CD14-positive monocyte (primary cell): ENCODE measurements around the gene FCGBP. TPM values are rescaled to one million over a fixed set of nuclear protein-coding genes. Genes with fewer than 3 reads are reported as not detected.
A peak's percentile ranks its signal among the peaks of the same experiment; 100 is the strongest.

ENCODE experiments used
- DNase-seq, 3 donors: peaks; one replicate each; pipeline ENCODE4 v3.0.0-alpha.2; 2011 to 2022
- H2AFZ ChIP-seq: 2 replicates; pipeline ENCODE4 v1.6.0; 2012; ENCODE audit warnings: mild to moderate bottlenecking, low read depth, low read length, inconsistent platforms; ENCODE audit not compliant: insufficient read depth, poor library complexity, severe bottlenecking
- H3K27ac ChIP-seq, 2 donors: 1 replicate in 1 of 2; 2 replicates in 1 of 2; pipeline ENCODE4 v1.5.1; 2012 to 2013; ENCODE audit warnings: low read length in 2 of 2, control low read depth in 1 of 2, inconsistent platforms in 1 of 2, low read depth in 1 of 2, mild to moderate bottlenecking in 1 of 2
- H3K27me3 ChIP-seq, 2 donors: one replicate each; pipeline versions ENCODE4 v1.6.0 to v1.6.1; 2011 to 2013; ENCODE audit warnings: low read length in 2 of 2; ENCODE audit not compliant: control insufficient read depth in 2 of 2, insufficient read depth in 2 of 2
- H3K36me3 ChIP-seq, 2 donors: replicated peaks in 1 of 2; 1 replicate in 1 of 2; 2 replicates in 1 of 2; pipeline versions ENCODE4 v1.5.1 to v1.6.1; 2012 to 2013; ENCODE audit warnings: low read length in 2 of 2, control low read depth in 1 of 2, inconsistent platforms in 1 of 2, mild to moderate bottlenecking in 1 of 2; ENCODE audit not compliant: insufficient read depth in 2 of 2, control insufficient read depth in 1 of 2
- H3K4me1 ChIP-seq, 2 donors: 1 replicate in 1 of 2; 2 replicates in 1 of 2; pipeline versions ENCODE4 v1.5.1 to v1.6.1; 2012 to 2013; ENCODE audit warnings: low read length in 2 of 2, control low read depth in 1 of 2, inconsistent platforms in 1 of 2, mild to moderate bottlenecking in 1 of 2, moderate library complexity in 1 of 2; ENCODE audit not compliant: insufficient read depth in 2 of 2, control insufficient read depth in 1 of 2
- H3K4me2 ChIP-seq: replicated peaks from 2 replicates; pipeline ENCODE3; 2012; ENCODE audit warnings: low read length, moderate library complexity, mild to moderate bottlenecking; ENCODE audit not compliant: poor library complexity, severe bottlenecking; ENCODE audit errors: extremely low read depth
- H3K4me3 ChIP-seq, 3 experiments: fragments of 200-600 bp in 1 of 3; sonication (generic) in 1 of 3; replicated peaks in 1 of 3; 1 replicate in 2 of 3; 2 replicates in 1 of 3; pipeline ENCODE4 v1.5.1; 2011 to 2013; ENCODE audit warnings: low read length in 3 of 3, mild to moderate bottlenecking in 3 of 3, control low read depth in 2 of 3, low read depth in 2 of 3, inconsistent platforms in 1 of 3, moderate library complexity in 1 of 3
- H3K79me2 ChIP-seq: 2 replicates; pipeline ENCODE4 v1.6.0; 2012; ENCODE audit warnings: mild to moderate bottlenecking, control low read depth, inconsistent platforms, low read length, moderate library complexity; ENCODE audit not compliant: insufficient read depth
- H3K9ac ChIP-seq: 2 replicates; pipeline ENCODE4 v1.6.0; 2017; ENCODE audit warnings: low read length, mild to moderate bottlenecking; ENCODE audit not compliant: insufficient read depth, poor library complexity, severe bottlenecking
- H3K9me3 ChIP-seq, 2 donors: replicated peaks in 1 of 2; 1 replicate in 1 of 2; 2 replicates in 1 of 2; pipeline versions ENCODE4 v1.5.1 to v1.6.1; 2012 to 2013; ENCODE audit warnings: low read length in 2 of 2, control low read depth in 1 of 2; ENCODE audit not compliant: control insufficient read depth in 1 of 2, insufficient read depth in 1 of 2
- H4K20me1 ChIP-seq: 2 replicates; pipeline ENCODE4 v1.6.0; 2012; ENCODE audit warnings: mild to moderate bottlenecking, low read length, control low read depth, moderate library complexity; ENCODE audit not compliant: insufficient read depth
- H3K27ac Mint-ChIP-seq, 7 donors: one replicate each; pipeline ENCODE4 v1.8.0; 2020; ENCODE audit warnings: mild to moderate bottlenecking in 7 of 7, mixed read lengths in 7 of 7, moderate library complexity in 6 of 7, inconsistent platforms in 2 of 7
- H3K27me3 Mint-ChIP-seq, 3 donors: one replicate each; pipeline ENCODE4 v1.8.0; 2021 to 2022; ENCODE audit warnings: low read depth in 3 of 3, mild to moderate bottlenecking in 3 of 3, mixed read lengths in 3 of 3, moderate library complexity in 3 of 3, inconsistent platforms in 1 of 3
- H3K36me3 Mint-ChIP-seq, 2 donors: one replicate each; pipeline ENCODE4 v1.8.0; 2020; ENCODE audit warnings: mixed read lengths in 2 of 2, inconsistent platforms in 1 of 2, mild to moderate bottlenecking in 1 of 2
- H3K4me1 Mint-ChIP-seq: one replicate; pipeline ENCODE4 v1.8.0; 2020; ENCODE audit warnings: mild to moderate bottlenecking, mixed read lengths
- H3K4me3 Mint-ChIP-seq, 2 donors: one replicate each; pipeline ENCODE4 v1.8.0; 2020; ENCODE audit warnings: mild to moderate bottlenecking in 2 of 2, mixed read lengths in 2 of 2, moderate library complexity in 1 of 2
- H3K9me3 Mint-ChIP-seq, 7 donors: one replicate each; pipeline ENCODE4 v1.8.0; 2020 to 2022; ENCODE audit warnings: mixed read lengths in 7 of 7, mild to moderate bottlenecking in 6 of 7, moderate library complexity in 6 of 7, inconsistent platforms in 2 of 7
- CTCF ChIP-seq: fragments of 200-600 bp; IDR thresholded peaks from one replicate; pipeline ENCODE4 v1.8.0; 2022; ENCODE audit warnings: antibody characterized with exemption, mild to moderate bottlenecking
- WGBS: methylation state at CpG from one replicate; pipeline ENCODE4 v1.1.5; 2013; ENCODE audit warnings: missing lambda C conversion rate; ENCODE audit not compliant: insufficient coverage; 5-methylcytosine and 5-hydroxymethylcytosine counted together
- intact Hi-C, 2 donors: fragments of 100-400 bp; cut with micrococcal nuclease; formaldehyde crosslinking; loops; one replicate each; pipeline versions ENCODE4 v1.15.0 to v1.15.1; 2023
- polyA plus RNA-seq, 3 donors: library from polyadenylated mRNA; depleted of rRNA in 1 of 3; unstranded in 2 of 3; stranded (reverse) in 1 of 3; fragments of 300-500 nt in 2 of 3; fragments of >200 nt in 1 of 3; fragmentation: Illumina TruSeq in 2 of 3; gene quantifications; 1 replicate in 2 of 3; 2 replicates in 1 of 3; pipeline ENCODE4 v1.2.3, GENCODE V29; 2012 to 2021

FCGBP gene
- polyA plus RNA-seq, 3 donors = 0.07 to 0.29 TPM; not detected in 1

- Histone ChIP-seq H3K4me1 (no peaks in the 10 kb centered on the region), H3K4me3 (no peak overlapping the region), H2AFZ (no peak overlapping the region), H3K27ac (no peak overlapping the region), H3K9ac (no peak overlapping the region), H3K27me3 (peaks cover 2 to 51% of the 10 kb centered on the region in 2 donors), H3K36me3 (no peaks in the 10 kb centered on the region), H3K9me3 (peaks cover 0 to 4% of the 10 kb centered on the region in 2 donors), H3K4me2 (no peak overlapping the region), H4K20me1 (no peaks in the 10 kb centered on the region), H3K79me2 (no peaks in the 10 kb centered on the region)
- intact Hi-C loops = no loop called here
- TF ChIP-seq CTCF = no peak
- WGBS = 54% methylated on average over 71 of the region's 71 CpGs
- Mint-ChIP-seq H3K4me3 (peak overlapping the region in 1 of 2 donors; percentile 71), H3K27ac (no peak overlapping the region), H3K36me3 (peaks cover 0 to 2% of the 10 kb centered on the region in 2 donors), H3K9me3 (peaks cover 6 to 18% (median 9%) of the 10 kb centered on the region in 7 donors), H3K27me3 (peaks cover 56 to 90% (median 71%) of the 10 kb centered on the region in 3 donors), H3K4me1 (peaks cover 3% of the 10 kb centered on the region)
- DNase-seq = no peak
Measured at GRCh38 chr19:39915101-39915847, 19.2 kb downstream of the FCGBP start.

- TF ChIP-seq CTCF = no peak
- intact Hi-C loops = no loop called here
- Mint-ChIP-seq H3K9me3 (peaks cover 0 to 11% (median 3%) of the 10 kb centered on the region in 7 donors), H3K36me3 (peaks cover 0 to 2% of the 10 kb centered on the region in 2 donors), H3K4me1 (peaks cover 12% of the 10 kb centered on the region), H3K4me3 (peak overlapping the region in 1 of 2 donors; percentile 68), H3K27me3 (peaks cover 48 to 82% (median 64%) of the 10 kb centered on the region in 3 donors), H3K27ac (peak overlapping the region in 2 of 7 donors; percentile 39 to 41)
- H3K36me3 ChIP-seq = no peaks in the 10 kb centered on the region
- H3K9me3 ChIP-seq = no peaks in the 10 kb centered on the region
- H3K4me2 ChIP-seq = no peak overlapping the region
- no peaks in the 10 kb centered on the region for H3K79me2 ChIP-seq
- no peak overlapping the region for H3K4me3 ChIP-seq
- H3K4me1 ChIP-seq = peaks cover 7 to 9% of the 10 kb centered on the region in 2 donors
- no peak for DNase-seq
- 90% methylated on average over 20 of the region's 20 CpGs for WGBS
- H4K20me1 ChIP-seq = no peaks in the 10 kb centered on the region
- no peak overlapping the region for H3K9ac ChIP-seq
- H3K27ac ChIP-seq = no peak overlapping the region
- H2AFZ ChIP-seq = no peak overlapping the region
- peaks cover 2 to 45% of the 10 kb centered on the region in 2 donors for H3K27me3 ChIP-seq
Measured at GRCh38 chr19:39913682-39914333, 20.6 kb downstream of the FCGBP start.
